ENCODE measurements around the gene KPNA3. TPM values are rescaled to one million over a fixed set of nuclear protein-coding genes. Genes with fewer than 3 reads are reported as not detected.

Gene KPNA3
- polyA plus RNA-seq, 1 of the 3 experiments (the other 2 are of a cell fraction): 11.3 TPM

DNA sequence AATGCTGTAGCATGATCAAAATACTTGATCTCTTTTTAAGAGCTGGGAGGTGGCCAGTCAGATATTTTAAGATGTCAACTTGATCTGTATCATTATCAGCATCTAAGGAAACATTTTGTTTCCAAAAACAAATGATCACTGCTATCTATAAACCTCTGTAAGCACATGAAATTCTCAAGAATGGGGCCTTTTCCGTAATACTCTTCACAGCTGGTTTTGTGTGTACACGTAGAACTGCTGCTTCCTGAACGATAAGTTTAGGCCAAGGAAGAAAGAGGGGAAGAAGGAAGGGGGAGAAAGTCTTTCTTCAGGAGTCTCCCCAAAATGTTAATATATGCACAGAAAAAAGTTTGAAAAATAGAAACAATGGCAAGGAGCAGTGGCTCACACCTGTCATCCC lies 138.5 kb downstream of the KPNA3 start:
- Histone ChIP-seq H3K79me2 (ENCODE audit: insufficient read depth) (no peaks in the 10 kb centered on the region), H4K20me1 (ENCODE audit: insufficient read depth) (no peaks in the 10 kb centered on the region), H2AFZ (ENCODE audit: low read depth) (no peak overlapping the region), H3K9me2 (no peaks in the 10 kb centered on the region), H3K4me2 (no peak overlapping the region), H3K27ac (ENCODE audit: low read depth in 2 of 2, low read length in 1 of 2) (no peak overlapping the region), H3K4me1 (ENCODE audit: control insufficient read depth in 1 of 2, insufficient read depth in 2 of 2, low read depth in 1 of 2, low read length in 1 of 2) (no peaks in the 10 kb centered on the region; a peak in 1 of 4 replicates), H3K4me3 (ENCODE audit: low read depth in 2 of 2, low read length in 1 of 2) (no peak overlapping the region), H3K9ac (no peak overlapping the region), H3K9me3 (no peaks in the 10 kb centered on the region), H3K27me3 (ENCODE audit: insufficient read depth) (no peaks in the 10 kb centered on the region), H3F3A (replicated peaks; ENCODE audit: insufficient read depth) (peaks cover 7% of the 10 kb centered on the region), H3K36me3 (replicated peaks in 1 of 2; ENCODE audit: control insufficient read depth in 1 of 2, insufficient read depth in 2 of 2, low read length in 1 of 2) (peaks cover 0 to 3% of the 10 kb centered on the region in 2 experiments)
- POLR2A ChIA-PET: no interaction called here
- CTCF ChIA-PET: no interaction called here
- no peak for DNase-seq
- WGBS (ENCODE audit: low lambda C conversion rate): 94% methylated on average over 3 of the region's 3 CpGs
- TF ChIP-seq RCOR1 (IDR thresholded peaks at IDR 0.05; ENCODE audit: low read length) (no peak), RXRA (IDR thresholded peaks at IDR 0.05; ENCODE audit: borderline replicate concordance, low read depth) (no peak), ELF1 (IDR thresholded peaks at IDR 0.05) (no peak), GABPA (IDR thresholded peaks at IDR 0.05; ENCODE audit: low read depth) (no peak), TEAD4 (IDR thresholded peaks at IDR 0.05; ENCODE audit: borderline replicate concordance, insufficient read depth) (no peak), EZH2phosphoT487 (IDR thresholded peaks at IDR 0.05; ENCODE audit: borderline replicate concordance, low read depth) (no peak), FOSL2 (IDR thresholded peaks at IDR 0.05; ENCODE audit: borderline replicate concordance, low read depth) (no peak), SIN3A (IDR thresholded peaks at IDR 0.05; ENCODE audit: borderline replicate concordance, low read depth, low read length) (no peak), POLR2AphosphoS5 (IDR thresholded peaks at IDR 0.05; ENCODE audit: low read depth, low read length) (no peak), MEF2A (IDR thresholded peaks at IDR 0.05; ENCODE audit: borderline replicate concordance, low read depth) (no peak)
- TF ChIP-seq, protein P1, sequence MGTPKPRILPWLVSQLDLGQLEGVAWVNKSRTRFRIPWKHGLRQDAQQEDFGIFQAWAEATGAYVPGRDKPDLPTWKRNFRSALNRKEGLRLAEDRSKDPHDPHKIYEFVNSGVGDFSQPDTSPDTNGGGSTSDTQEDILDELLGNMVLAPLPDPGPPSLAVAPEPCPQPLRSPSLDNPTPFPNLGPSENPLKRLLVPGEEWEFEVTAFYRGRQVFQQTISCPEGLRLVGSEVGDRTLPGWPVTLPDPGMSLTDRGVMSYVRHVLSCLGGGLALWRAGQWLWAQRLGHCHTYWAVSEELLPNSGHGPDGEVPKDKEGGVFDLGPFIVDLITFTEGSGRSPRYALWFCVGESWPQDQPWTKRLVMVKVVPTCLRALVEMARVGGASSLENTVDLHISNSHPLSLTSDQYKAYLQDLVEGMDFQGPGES (IDR thresholded peaks at IDR 0.05; ENCODE audit: low read depth, low read length): no peak
- TF ChIP-seq, protein P2, sequence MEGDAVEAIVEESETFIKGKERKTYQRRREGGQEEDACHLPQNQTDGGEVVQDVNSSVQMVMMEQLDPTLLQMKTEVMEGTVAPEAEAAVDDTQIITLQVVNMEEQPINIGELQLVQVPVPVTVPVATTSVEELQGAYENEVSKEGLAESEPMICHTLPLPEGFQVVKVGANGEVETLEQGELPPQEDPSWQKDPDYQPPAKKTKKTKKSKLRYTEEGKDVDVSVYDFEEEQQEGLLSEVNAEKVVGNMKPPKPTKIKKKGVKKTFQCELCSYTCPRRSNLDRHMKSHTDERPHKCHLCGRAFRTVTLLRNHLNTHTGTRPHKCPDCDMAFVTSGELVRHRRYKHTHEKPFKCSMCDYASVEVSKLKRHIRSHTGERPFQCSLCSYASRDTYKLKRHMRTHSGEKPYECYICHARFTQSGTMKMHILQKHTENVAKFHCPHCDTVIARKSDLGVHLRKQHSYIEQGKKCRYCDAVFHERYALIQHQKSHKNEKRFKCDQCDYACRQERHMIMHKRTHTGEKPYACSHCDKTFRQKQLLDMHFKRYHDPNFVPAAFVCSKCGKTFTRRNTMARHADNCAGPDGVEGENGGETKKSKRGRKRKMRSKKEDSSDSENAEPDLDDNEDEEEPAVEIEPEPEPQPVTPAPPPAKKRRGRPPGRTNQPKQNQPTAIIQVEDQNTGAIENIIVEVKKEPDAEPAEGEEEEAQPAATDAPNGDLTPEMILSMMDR (IDR thresholded peaks at IDR 0.05): no peak
- TF ChIP-seq, protein P3, sequence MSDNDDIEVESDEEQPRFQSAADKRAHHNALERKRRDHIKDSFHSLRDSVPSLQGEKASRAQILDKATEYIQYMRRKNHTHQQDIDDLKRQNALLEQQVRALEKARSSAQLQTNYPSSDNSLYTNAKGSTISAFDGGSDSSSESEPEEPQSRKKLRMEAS (IDR thresholded peaks at IDR 0.05; ENCODE audit: low read depth): no peak
- TF ChIP-seq, protein P4, sequence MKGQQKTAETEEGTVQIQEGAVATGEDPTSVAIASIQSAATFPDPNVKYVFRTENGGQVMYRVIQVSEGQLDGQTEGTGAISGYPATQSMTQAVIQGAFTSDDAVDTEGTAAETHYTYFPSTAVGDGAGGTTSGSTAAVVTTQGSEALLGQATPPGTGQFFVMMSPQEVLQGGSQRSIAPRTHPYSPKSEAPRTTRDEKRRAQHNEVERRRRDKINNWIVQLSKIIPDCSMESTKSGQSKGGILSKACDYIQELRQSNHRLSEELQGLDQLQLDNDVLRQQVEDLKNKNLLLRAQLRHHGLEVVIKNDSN (IDR thresholded peaks at IDR 0.05; ENCODE audit: borderline replicate concordance, low read depth): no peak

DNA sequence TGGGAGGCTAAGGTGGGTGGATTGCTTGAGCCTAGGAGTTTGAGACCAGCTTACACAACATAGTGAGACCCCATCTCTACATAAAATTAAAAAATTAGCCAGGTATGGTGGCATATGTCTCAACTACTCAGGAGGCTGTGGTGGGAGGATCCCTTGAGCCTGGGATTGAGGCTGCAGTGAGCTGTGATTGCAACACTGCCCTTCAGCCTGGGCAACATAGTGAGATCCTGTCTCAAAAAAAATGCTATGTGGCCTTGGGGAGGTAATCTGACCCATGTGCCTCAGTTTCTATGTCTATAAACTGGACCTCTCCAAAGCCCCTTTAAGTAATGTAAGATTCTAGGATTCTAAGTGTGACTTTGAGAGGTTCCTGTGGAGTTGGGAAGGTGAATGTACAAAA lies 139.0 kb downstream of the KPNA3 start:
- H3K27ac ChIP-seq (ENCODE audit: low read depth in 2 of 2, low read length in 1 of 2): no peak overlapping the region
- CTCF ChIA-PET: interaction anchor here (0.7 kb wide), 1 partner anchor 700 kb away, joined by 3 read pairs; no protein-coding TSS in a partner anchor
- POLR2A ChIA-PET: no interaction called here
- TF ChIP-seq ELF1 (IDR thresholded peaks at IDR 0.05): no peak
- TF ChIP-seq FOSL2 (IDR thresholded peaks at IDR 0.05; ENCODE audit: borderline replicate concordance, low read depth): no peak
- no peak for TF ChIP-seq GABPA (IDR thresholded peaks at IDR 0.05; ENCODE audit: low read depth)
- TF ChIP-seq, protein P5, sequence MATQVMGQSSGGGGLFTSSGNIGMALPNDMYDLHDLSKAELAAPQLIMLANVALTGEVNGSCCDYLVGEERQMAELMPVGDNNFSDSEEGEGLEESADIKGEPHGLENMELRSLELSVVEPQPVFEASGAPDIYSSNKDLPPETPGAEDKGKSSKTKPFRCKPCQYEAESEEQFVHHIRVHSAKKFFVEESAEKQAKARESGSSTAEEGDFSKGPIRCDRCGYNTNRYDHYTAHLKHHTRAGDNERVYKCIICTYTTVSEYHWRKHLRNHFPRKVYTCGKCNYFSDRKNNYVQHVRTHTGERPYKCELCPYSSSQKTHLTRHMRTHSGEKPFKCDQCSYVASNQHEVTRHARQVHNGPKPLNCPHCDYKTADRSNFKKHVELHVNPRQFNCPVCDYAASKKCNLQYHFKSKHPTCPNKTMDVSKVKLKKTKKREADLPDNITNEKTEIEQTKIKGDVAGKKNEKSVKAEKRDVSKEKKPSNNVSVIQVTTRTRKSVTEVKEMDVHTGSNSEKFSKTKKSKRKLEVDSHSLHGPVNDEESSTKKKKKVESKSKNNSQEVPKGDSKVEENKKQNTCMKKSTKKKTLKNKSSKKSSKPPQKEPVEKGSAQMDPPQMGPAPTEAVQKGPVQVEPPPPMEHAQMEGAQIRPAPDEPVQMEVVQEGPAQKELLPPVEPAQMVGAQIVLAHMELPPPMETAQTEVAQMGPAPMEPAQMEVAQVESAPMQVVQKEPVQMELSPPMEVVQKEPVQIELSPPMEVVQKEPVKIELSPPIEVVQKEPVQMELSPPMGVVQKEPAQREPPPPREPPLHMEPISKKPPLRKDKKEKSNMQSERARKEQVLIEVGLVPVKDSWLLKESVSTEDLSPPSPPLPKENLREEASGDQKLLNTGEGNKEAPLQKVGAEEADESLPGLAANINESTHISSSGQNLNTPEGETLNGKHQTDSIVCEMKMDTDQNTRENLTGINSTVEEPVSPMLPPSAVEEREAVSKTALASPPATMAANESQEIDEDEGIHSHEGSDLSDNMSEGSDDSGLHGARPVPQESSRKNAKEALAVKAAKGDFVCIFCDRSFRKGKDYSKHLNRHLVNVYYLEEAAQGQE (IDR thresholded peaks at IDR 0.05; ENCODE audit: low read depth, low read length): no peak
- TF ChIP-seq TCF12 (IDR thresholded peaks at IDR 0.05): no peak
- TF ChIP-seq GATA2 (CRISPR knock-in tag; IDR thresholded peaks at IDR 0.05): no peak
- TF ChIP-seq, protein P2 (IDR thresholded peaks at IDR 0.05): no peak
- no peak for TF ChIP-seq TAF1 (IDR thresholded peaks at IDR 0.05; ENCODE audit: borderline replicate concordance, low read depth, low read length)

More for the DNA sequence above, 139.0 kb downstream of the KPNA3 start:
- H3K9me2 ChIP-seq: no peaks in the 10 kb centered on the region
- H3K9me3 ChIP-seq: no peaks in the 10 kb centered on the region
- peaks cover 7% of the 10 kb centered on the region for H3F3A ChIP-seq (replicated peaks; ENCODE audit: insufficient read depth)
- no peaks in the 10 kb centered on the region; a peak in 1 of 4 replicates for H3K4me1 ChIP-seq (ENCODE audit: control insufficient read depth in 1 of 2, insufficient read depth in 2 of 2, low read depth in 1 of 2, low read length in 1 of 2)
- no peak overlapping the region for H2AFZ ChIP-seq (ENCODE audit: low read depth)
- H3K9ac ChIP-seq: no peak overlapping the region
- H3K36me3 ChIP-seq (replicated peaks in 1 of 2; ENCODE audit: control insufficient read depth in 1 of 2, insufficient read depth in 2 of 2, low read length in 1 of 2): peaks cover 0 to 3% of the 10 kb centered on the region in 2 experiments
- H3K4me3 ChIP-seq (ENCODE audit: low read depth in 2 of 2, low read length in 1 of 2): no peak overlapping the region
- H3K4me2 ChIP-seq: no peak overlapping the region
- DNase-seq: no peak
- no peaks in the 10 kb centered on the region for H3K79me2 ChIP-seq (ENCODE audit: insufficient read depth)
- no peaks in the 10 kb centered on the region for H4K20me1 ChIP-seq (ENCODE audit: insufficient read depth)
- no peaks in the 10 kb centered on the region for H3K27me3 ChIP-seq (ENCODE audit: insufficient read depth)

Measured in SK-N-SH (cell line).